Measurements from ENCODE around the gene TCEAL4.
"Not testable (repeated sequence)": the region's sequence is repeated elsewhere in the genome, so short reads cannot be mapped to it uniquely, and the experiment has no call there.

Gene TCEAL4

GRCh38 chrX:103585411-103586313, at the start of gene TCEAL4:
TCEAL4 (plus strand) TSS chrX:103585515; CDS start chrX:103586676, 1,161 bp downstream.
- peak; percentile 36 to 61 for DNase-seq

GRCh38 chrX:103536071-103536470, 49.2 kb upstream of the TCEAL4 start:
- no peak for DNase-seq

- no peak for DNase-seq
These were observed 48.6 kb upstream of the TCEAL4 start for GRCh38 chrX:103536732-103537131.

- DNase-seq = no peak
These were observed 47.4 kb upstream of the TCEAL4 start for GRCh38 chrX:103537871-103538387.

- no peak for DNase-seq
These were observed 46.6 kb upstream of the TCEAL4 start for GRCh38 chrX:103538728-103539127.

- no peak for DNase-seq
These were observed 45.6 kb upstream of the TCEAL4 start for GRCh38 chrX:103539695-103540094.

GRCh38 chrX:103540145-103540544, 45.2 kb upstream of the TCEAL4 start:
- DNase-seq = no peak

- no peak for DNase-seq
These were observed 35.4 kb upstream of the TCEAL4 start for GRCh38 chrX:103549916-103550315.

GRCh38 chrX:103550415-103551051, 34.8 kb upstream of the TCEAL4 start:
- DNase-seq = no peak

GRCh38 chrX:103552236-103552635, 33.1 kb upstream of the TCEAL4 start:
- DNase-seq = no peak

GRCh38 chrX:103554687-103555424, 30.5 kb upstream of the TCEAL4 start:
- DNase-seq = peak; percentile 72 to 76

GRCh38 chrX:103556963-103557612, 28.2 kb upstream of the TCEAL4 start:
- DNase-seq = no peak

GRCh38 chrX:103560256-103560655, 25.1 kb upstream of the TCEAL4 start:
- no peak for DNase-seq

- no peak for DNase-seq
These were observed 22.5 kb upstream of the TCEAL4 start for GRCh38 chrX:103562801-103563200.

- DNase-seq = no peak
These were observed 20.1 kb upstream of the TCEAL4 start for GRCh38 chrX:103565197-103565596.

GRCh38 chrX:103565752-103566151, 19.6 kb upstream of the TCEAL4 start:
- DNase-seq = no peak

- no peak for DNase-seq
These were observed 14.2 kb upstream of the TCEAL4 start for GRCh38 chrX:103571121-103571520.

- DNase-seq = no peak
These were observed 13.6 kb upstream of the TCEAL4 start for GRCh38 chrX:103571726-103572125.

GRCh38 chrX:103573202-103573601, 12.1 kb upstream of the TCEAL4 start:
- DNase-seq = no peak

GRCh38 chrX:103584596-103584995, 719 bp upstream of the TCEAL4 start:
- DNase-seq = no peak

- DNase-seq = peak; percentile 18 to 21
These were observed 965 bp downstream of the TCEAL4 start for GRCh38 chrX:103586314-103586646.

- no peak for DNase-seq
These were observed 1.3 kb downstream of the TCEAL4 start for GRCh38 chrX:103586659-103587058.

GRCh38 chrX:103592295-103592694, 7.0 kb downstream of the TCEAL4 start:
- not testable (repeated sequence) for DNase-seq

All from activated T-cell treated with anti-CD3 and anti-CD28 coated beads, Interleukin-2, amount 50 U/mL, for 48 hours (primary cell).